Measurements from ENCODE around the gene CLHC1. TPM values are rescaled to one million over a fixed set of nuclear protein-coding genes. Genes with fewer than 3 reads are reported as not detected.
"Not testable (repeated sequence)": the region's sequence is repeated elsewhere in the genome, so short reads cannot be mapped to it uniquely, and the experiment has no call there.

The CLHC1 gene
- total RNA-seq, 1 donor from 2014 or later = 116 TPM

DNA sequence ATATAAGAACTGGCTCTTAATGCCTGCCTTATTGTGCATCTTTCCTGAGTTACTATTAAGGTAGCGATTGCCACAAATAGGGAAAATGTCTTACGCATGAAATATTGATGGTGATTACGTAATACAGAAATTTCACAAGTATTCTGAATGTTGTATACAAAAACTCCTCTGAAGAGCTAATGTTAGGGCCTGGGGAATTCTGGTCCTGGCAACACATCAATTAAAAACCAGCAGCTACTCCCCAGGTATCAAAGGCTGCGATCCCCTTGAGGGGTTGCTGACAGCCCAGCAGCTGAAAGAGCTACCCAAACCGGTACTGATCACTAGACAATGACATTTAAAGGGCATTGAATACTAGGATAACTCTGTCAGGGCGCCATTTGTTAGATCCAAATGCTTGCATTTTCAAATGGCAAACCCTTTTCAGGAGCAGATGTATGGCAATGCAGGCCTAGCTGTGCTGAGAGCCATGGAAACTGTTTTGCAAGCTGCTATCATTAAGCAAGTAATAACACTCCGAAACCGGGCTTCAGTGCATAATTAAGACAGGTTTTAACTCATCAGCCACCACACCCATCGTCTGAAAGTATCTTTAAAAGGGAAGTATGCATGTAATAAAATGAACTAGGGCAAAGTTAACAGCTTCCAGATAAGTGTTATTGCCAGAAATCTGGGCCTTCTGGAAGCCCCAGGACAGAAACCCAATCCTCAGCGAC lies 78.4 kb downstream of the CLHC1 start:
- DNase-seq (ENCODE audit: low spot score) = no peak

GRCh38 chr2:55152475-55153412 lies 79.3 kb downstream of the CLHC1 start:
- no peak for DNase-seq (ENCODE audit: low spot score)

- no peak for DNase-seq (ENCODE audit: low spot score)
Observed at GRCh38 chr2:55151733-55152433, 80.2 kb downstream of the CLHC1 start.

- DNase-seq (ENCODE audit: low spot score) = no peak
Observed at GRCh38 chr2:55150834-55151233, 81.3 kb downstream of the CLHC1 start.

- DNase-seq (ENCODE audit: low spot score) = peak; percentile 57
Observed at GRCh38 chr2:55148269-55148668, 83.8 kb downstream of the CLHC1 start.

- DNase-seq (ENCODE audit: low spot score) = no peak
Observed at GRCh38 chr2:55147531-55147930, 84.6 kb downstream of the CLHC1 start.

GRCh38 chr2:55147041-55147440 lies 85.1 kb downstream of the CLHC1 start:
- DNase-seq (ENCODE audit: low spot score) = no peak

DNA sequence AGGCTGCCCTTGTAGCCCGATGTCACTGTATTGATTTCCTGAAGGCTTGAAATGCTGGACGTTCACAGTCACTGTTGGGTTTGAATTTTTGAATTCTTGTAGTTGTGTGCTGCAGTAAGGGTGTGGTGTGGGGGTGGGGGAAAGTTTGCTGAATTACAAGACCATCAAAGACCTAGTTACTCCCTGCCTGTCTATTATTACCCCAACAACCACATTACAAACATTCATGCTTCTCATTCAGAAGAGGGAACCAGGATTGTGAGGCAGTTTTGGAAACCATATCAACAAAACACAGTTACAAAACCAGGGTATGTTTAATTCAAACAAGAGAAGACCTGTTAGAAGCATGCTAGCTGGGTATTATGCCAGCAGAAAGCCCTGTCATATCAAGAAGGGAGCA lies 85.8 kb downstream of the CLHC1 start:
- DNase-seq (ENCODE audit: low spot score) = no peak

DNA sequence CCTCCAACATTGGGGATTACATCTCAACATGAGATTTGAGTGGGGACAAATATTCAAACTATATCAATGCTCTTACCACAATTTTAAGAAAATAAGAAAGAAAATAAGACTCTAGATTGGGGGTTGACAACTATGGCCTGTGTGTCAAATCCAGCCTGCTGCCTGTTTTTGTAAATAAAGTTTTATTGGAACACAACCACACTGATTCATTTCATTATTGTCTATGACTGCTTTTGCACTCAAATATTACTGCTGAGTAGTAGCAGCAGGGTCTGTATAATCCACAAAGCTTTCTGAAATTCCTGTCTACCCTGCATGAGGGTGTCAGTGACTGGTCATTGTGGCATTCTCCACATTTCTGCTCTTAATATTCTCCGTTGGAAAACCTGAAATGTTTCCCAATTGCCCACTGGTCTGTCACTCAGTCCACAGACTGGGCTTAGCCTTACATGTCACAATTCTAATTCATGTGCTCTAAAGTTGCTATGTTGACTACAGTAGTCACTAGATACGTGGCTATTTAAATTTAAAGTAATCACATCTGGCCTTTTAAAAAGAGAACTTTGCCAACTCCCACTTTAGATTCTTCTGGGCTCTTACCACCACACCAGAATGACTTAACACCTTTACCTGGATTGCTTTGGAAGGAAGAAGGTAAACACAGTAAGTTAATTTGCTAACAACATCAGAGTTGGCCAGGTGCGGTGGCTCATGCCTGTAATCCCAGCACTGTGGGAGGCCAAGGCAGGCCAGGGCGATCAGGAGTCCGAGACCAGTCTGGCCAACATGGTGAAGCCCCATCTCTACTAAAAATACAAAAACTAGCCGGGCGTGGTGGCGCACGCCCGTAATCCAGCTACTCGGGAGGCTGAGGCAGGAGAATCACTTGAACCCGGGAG lies 86.9 kb downstream of the CLHC1 start:
- no peak for DNase-seq (ENCODE audit: low spot score)

DNA sequence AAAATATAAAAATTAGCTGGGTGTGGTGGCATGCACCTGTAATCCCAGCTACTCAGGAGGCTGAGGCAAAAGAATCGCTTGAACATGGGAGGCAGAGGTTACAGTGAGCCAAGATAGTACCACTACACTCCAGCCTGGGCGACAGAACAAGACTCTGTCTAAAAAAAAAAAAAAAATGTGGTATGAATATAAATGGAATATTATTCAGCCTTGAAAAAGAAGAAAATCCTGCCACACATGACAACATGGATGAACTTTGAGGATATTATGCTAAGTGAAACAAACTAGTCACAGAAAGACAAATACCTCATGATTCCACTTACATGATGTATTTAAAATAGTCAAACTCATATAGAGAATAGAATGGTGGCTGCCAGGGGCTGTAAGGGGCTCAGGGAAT lies 88.4 kb downstream of the CLHC1 start:
- not testable (repeated sequence) for DNase-seq (ENCODE audit: low spot score)

GRCh38 chr2:55142518-55142917 lies 89.6 kb downstream of the CLHC1 start:
- no peak for DNase-seq (ENCODE audit: low spot score)

DNA sequence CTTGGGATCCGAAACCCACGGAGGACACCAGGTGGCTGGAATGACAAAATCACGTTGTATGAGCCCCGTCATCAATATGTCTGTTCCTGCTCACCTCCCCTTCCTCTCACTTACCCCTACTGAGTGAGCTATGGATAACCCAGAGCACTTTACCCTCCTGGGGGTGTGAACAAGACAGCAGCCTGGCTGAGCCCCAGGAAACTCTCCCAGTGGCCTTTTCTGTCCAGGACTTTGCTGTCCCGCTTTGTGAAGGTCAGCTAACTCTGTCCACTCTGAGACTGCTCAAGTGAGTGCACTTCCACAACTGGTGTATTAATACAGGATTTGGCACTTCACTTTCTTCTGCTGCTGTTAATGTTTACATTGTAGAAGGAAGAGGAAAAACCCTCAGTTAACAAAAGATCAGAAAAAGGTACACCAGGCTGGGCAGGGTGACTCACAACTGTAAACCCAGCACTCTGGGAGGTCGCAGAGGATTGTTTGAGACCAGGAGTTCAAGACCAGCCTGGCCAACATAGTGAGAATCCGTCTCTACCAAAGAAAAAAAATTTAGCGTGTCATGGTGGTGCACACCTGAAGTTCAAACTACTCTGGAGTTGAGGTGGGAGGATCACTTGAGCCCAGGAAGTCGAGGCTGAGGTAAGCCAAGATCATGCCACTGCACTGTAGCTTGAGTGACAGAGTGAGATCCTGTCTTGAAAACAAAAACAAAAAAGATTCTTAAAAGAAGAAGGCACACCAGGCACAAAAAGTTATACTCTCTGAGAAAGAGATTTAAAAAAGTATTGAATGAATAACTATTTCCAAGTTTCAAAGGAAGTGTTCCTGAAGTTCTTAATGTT lies 90.3 kb downstream of the CLHC1 start:
- DNase-seq (ENCODE audit: low spot score) = no peak

DNA sequence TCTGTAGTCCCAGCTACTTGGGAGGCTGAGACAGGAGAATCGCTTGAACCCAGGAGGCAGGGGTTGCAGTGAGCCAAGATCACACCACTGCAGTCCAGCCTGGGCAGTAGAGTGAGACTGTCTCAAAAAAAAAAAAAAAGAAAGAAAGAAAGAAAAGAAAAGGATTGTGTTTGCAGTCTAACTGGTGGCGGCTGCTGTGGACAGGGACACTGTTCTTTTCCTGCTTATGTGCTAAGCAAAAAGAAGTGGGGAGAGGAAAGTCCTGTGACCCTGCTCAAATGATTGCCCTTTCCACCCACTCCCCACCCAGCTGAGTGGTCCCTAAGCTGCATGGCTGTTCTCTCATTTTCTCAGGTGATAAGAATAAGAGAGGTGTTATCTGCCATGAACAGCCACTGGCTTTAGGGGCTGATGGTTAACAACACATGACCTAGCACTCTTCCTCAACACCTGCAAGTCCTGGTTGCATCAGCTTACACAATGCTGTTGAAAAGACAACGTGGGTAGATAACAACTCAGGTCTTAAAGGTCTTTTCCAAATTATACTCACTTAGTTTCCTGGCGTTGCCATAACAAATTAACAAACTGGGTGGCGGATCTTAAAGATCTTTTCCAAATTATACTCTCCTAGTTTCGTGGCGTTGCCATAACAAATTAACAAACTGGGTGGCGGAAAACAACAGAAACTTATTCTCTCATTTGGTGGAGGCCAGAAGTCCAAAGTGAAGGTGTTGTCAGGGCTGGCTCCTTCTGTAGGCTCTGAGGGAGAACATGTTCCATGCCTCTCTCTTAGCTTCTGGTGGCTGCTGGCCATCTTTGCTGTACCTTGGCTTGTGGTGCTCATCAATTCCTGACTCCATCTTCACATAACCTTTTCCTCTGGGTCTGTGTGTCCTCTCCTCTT lies 91.5 kb downstream of the CLHC1 start:
- DNase-seq (ENCODE audit: low spot score) = no peak

DNA sequence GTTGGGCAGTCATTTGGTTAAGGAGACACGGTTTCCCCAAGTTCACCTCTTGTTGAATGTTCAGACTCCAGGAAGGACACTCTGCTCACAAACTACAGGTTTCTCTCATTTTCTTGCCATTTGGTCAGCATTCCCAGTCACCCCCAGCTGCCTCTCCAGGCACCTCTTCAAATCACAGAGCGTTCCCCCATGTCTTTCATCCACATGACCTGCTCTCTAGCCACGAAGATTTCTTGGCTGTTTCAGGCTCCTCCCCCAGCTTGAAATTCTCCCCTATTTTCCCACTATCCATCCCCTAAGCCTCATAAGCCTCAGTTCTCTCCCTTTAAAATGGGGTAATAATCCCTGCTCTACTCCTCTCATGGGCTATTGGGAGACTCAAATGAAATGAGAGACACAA lies 92.8 kb downstream of the CLHC1 start:
- no peak for DNase-seq (ENCODE audit: low spot score)

- DNase-seq (ENCODE audit: low spot score) = no peak
Observed at GRCh38 chr2:55138882-55139229, 93.2 kb downstream of the CLHC1 start.

DNA sequence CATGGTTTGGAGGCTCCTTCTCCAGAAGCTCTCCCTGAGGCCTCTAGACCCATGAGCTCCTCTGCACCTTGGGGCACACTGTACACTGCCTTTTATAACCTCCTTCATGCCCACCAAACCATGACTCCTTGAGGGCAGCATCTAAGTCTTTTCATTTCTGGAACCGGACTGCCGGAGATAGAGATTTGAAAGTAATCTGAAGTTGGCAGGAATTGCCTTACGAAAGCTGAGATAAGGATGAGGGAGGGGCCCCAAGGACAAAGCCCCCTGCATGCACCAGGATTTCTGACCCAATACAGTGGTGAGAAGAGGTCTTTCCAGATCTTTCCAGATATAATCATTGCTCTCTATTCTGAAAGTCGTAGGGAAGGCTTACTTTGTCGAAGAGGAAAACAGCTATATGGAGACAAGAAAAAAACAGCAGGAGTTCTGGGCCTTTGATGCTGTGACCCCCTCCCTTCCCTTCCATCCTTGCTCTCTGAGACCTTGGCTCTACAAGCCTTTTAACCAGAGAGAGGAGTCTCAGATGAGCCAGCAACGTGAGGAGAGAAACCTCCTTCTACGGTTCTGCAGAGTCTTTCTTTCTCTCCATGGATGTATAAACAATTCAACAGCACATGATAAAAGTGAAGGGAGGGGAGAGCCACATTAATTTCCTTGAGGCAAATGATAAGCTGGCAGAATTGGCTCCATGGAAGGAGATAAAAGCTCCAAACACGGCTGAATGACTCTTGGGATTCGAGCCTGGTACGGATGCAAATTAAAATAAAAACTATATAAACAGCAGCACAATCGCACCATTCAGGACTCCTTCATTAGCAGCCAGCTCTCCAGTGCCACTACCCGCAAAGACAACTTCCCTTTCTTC lies 93.8 kb downstream of the CLHC1 start:
- no peak for DNase-seq (ENCODE audit: low spot score)

GRCh38 chr2:55137024-55137958 lies 94.8 kb downstream of the CLHC1 start:
- no peak for DNase-seq (ENCODE audit: low spot score)
